T-helper 2 cell treated with Interferon-gamma antibody and Interleukin-4, amounts not matched to agents 5 μg/mL and 100 μg/mL, for 36 hours (primary cell): ENCODE results near the gene SDC3.
A peak's percentile ranks its signal among the peaks of the same experiment; 100 is the strongest.

Source experiments
- DNase-seq: peaks from one replicate; pipeline ENCODE4 v3.0.0; 2021; ENCODE audit warnings: low spot score
- H3K27ac Mint-ChIP-seq: one replicate; pipeline ENCODE4 v1.8.0; 2021; ENCODE audit warnings: mild to moderate bottlenecking, mixed read lengths
- H3K27me3 Mint-ChIP-seq: one replicate; pipeline ENCODE4 v1.8.0; 2021; ENCODE audit warnings: low read depth, mixed read lengths
- H3K36me3 Mint-ChIP-seq: one replicate; pipeline ENCODE4 v1.8.0; 2021; ENCODE audit warnings: low read depth, mixed read lengths
- H3K4me1 Mint-ChIP-seq: one replicate; pipeline ENCODE4 v1.8.0; 2021; ENCODE audit warnings: low read depth, mixed read lengths
- H3K4me3 Mint-ChIP-seq: one replicate; pipeline ENCODE4 v1.8.0; 2022; ENCODE audit warnings: mild to moderate bottlenecking, moderate library complexity, mixed read lengths
- H3K9me3 Mint-ChIP-seq: one replicate; pipeline ENCODE4 v1.8.0; 2021; ENCODE audit warnings: mixed read lengths

Gene SDC3

DNA sequence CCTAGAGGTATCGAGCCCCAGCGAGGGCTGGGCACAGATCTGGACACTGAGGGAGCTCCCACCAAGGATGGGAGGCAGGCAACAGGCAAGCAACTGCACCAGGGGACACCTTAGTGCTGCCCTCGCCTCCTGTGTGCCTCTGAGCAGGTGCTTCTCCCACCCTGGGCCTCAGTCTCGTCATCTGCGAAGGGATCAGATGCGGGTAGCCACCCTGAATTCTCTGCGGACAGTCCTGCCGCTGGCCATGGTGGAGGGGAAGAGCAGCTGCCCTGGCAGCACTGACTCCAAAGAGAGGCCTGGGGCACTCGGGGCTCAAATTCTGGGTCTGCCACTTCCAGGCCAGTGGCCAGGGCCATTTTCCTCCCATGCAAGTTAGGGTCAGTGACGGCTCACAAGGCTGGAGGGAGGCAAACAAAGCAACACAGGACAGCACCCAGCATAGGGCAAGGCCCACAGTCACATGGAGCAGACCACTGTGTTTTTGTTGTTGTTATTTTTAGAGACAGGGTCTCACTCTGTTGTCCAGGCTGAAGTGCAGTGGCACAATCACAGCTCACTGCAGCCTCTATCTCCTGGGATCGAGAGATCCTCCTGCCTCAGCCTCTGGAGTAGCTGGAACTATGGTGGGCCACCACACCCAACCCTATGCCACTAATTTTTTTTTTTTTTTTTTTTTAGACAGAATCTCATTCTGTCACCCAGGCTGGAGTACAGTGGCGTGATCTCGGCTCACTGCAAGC lies 7.1 kb upstream of the SDC3 start:
- Mint-ChIP-seq H3K27me3 (peaks cover 5% of the 10 kb centered on the region), H3K27ac (no peak overlapping the region), H3K4me1 (peaks cover 10% of the 10 kb centered on the region)

DNA sequence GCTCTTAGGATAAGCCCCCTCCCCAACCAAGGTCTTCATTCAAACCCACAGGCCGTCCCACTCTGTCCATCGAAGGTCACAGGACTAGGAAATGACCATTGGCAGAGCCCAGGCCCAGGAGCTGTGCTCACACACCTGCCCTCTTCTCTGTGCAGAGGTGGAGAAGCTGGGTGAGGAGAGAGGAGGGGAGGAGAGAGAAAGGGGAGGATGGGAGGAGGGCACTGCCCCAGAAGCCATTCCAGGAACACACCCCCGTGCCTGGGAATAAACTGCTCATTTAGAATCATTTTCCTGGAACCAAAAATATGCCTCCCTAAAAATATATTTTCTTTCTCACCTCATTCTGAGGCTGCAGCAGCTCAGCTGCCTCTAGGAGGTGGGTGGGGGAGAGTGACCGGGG lies 6.4 kb upstream of the SDC3 start:
- peaks cover 10% of the 10 kb centered on the region for H3K27me3 Mint-ChIP-seq
- H3K36me3 Mint-ChIP-seq = no peaks in the 10 kb centered on the region
- no peaks in the 10 kb centered on the region for H3K9me3 Mint-ChIP-seq
- no peak overlapping the region for H3K4me3 Mint-ChIP-seq
- DNase-seq = no peak
- H3K4me1 Mint-ChIP-seq = peaks cover 10% of the 10 kb centered on the region
- H3K27ac Mint-ChIP-seq = no peak overlapping the region

More for the DNA sequence above, 7.1 kb upstream of the SDC3 start:
- no peak overlapping the region for H3K4me3 Mint-ChIP-seq
- DNase-seq = no peak
- no peaks in the 10 kb centered on the region for H3K9me3 Mint-ChIP-seq
- H3K36me3 Mint-ChIP-seq = no peaks in the 10 kb centered on the region

DNA sequence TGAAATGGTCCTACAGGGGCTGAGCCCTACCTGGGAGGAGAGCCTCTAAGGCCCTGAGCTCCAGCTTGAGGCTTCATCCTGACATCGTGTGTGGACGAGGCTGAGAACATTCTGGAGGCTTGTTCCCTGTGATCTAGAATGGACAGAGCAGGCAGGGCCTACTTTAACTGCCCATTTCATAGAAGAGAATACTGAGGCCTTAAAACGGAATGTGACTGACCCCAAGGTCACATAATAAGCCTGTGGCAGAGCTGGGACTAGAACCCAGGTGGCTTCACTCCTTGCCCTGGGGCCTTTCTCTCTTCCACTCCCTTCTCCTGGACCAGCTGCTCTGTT lies 6.0 kb upstream of the SDC3 start:
- Mint-ChIP-seq H3K9me3 (no peaks in the 10 kb centered on the region), H3K36me3 (no peaks in the 10 kb centered on the region), H3K27ac (no peak overlapping the region), H3K27me3 (peaks cover 14% of the 10 kb centered on the region), H3K4me1 (peaks cover 12% of the 10 kb centered on the region), H3K4me3 (no peak overlapping the region)
- DNase-seq = no peak

DNA sequence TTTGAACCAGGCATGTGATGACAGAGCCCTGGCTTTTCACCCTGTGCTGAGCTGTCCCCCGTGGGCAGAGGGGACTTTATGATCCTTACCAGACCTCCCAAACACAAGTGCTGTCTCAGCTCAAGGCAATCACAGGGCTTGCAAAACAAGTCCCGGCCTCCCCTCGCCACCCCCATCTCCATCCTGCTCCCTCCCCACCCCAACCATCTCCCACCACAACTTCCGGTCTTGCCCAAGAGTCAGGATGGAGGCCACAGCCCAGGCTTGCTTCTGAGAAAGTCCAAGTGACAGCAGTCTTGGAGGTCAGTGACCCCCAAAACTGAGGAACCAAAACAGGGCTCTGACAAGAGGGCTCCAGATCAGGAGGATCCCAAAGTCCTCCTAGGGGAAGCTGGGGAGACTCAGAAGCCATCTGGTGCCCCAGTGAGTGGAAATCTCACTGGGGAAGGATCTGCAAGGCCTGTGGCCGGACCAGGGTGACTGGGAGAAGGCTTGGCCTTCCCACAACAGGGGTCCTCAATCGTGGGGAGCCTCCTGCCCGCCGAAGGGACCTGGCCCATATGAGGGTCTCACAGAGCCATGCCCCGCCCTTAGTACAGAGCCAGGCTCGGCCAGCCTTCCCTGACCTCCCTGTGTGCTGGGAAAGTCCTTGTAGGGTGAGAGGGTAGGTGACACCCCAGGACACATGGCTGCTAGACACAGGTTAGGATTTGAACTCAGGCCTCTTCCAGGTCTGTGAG lies 4.5 kb upstream of the SDC3 start:
- Mint-ChIP-seq H3K27me3 (peaks cover 21% of the 10 kb centered on the region), H3K4me3 (no peak overlapping the region), H3K36me3 (no peaks in the 10 kb centered on the region), H3K9me3 (no peaks in the 10 kb centered on the region), H3K4me1 (peaks cover 12% of the 10 kb centered on the region), H3K27ac (no peak overlapping the region)
- DNase-seq = no peak

DNA sequence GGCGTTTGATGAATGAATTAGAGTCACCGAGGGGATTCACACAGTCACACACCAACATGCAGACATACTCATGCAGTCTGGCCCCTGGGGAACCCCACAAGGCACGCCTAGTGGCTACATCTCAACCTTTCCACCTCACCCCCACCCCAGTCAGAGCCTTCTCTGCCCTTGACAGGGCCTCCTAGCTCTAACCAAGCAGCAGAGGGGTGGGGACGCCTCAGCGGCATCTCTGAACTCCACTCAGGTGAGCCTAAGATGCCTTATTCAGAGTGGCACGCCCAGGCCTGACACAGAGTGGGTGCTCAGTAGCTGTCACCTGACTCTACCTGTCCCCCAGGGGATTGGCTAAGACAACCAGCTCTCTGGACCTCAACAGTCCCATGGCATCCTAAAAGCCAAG lies 3.7 kb upstream of the SDC3 start:
- no peaks in the 10 kb centered on the region for H3K36me3 Mint-ChIP-seq
- peaks cover 12% of the 10 kb centered on the region for H3K4me1 Mint-ChIP-seq

GRCh38 chr1:30911059-30911954 lies 2.7 kb upstream of the SDC3 start:
- Mint-ChIP-seq H3K36me3 (no peaks in the 10 kb centered on the region), H3K27ac (no peak overlapping the region), H3K4me3 (no peak overlapping the region), H3K9me3 (no peaks in the 10 kb centered on the region), H3K4me1 (peaks cover 12% of the 10 kb centered on the region), H3K27me3 (peaks cover 35% of the 10 kb centered on the region)
- peak; percentile 42 for DNase-seq

More for the DNA sequence above, 3.7 kb upstream of the SDC3 start:
- Mint-ChIP-seq H3K27ac (no peak overlapping the region), H3K27me3 (peaks cover 27% of the 10 kb centered on the region), H3K4me3 (no peak overlapping the region), H3K9me3 (no peaks in the 10 kb centered on the region)
- DNase-seq = no peak

GRCh38 chr1:30909365-30910068 lies 959 bp upstream of the SDC3 start:
- H3K4me3 Mint-ChIP-seq = peak overlapping the region; percentile 69
- H3K27me3 Mint-ChIP-seq = peaks cover 49% of the 10 kb centered on the region
- H3K9me3 Mint-ChIP-seq = no peaks in the 10 kb centered on the region
- DNase-seq = no peak
- H3K27ac Mint-ChIP-seq = no peak overlapping the region
- H3K4me1 Mint-ChIP-seq = peaks cover 12% of the 10 kb centered on the region
- no peaks in the 10 kb centered on the region for H3K36me3 Mint-ChIP-seq

DNA sequence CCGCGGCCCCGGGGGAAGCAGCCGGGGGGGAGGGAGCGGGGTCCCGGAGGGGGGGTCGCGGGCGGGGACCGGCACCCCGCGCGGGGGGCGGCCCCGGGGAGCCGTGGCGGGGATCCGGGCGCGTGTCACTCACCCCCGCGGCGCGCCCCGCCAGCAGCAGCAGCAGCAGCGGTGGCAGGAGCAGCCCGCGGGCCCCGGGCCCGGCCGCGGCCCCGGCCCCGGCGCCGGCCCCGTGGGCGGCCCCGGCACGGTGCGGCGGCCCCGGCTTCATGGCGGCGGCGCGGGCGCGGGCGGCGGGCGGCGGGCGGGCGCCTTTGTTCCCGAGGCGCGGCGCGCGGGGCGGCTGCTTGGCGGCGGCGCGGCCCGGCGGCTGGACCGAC lies 252 bp downstream of the SDC3 start:
- Mint-ChIP-seq H3K27ac (no peak overlapping the region), H3K4me3 (no peak overlapping the region)

GRCh38 chr1:30907481-30908315 lies 860 bp downstream of the SDC3 start:
- H3K4me1 Mint-ChIP-seq = peaks cover 8% of the 10 kb centered on the region
- H3K27ac Mint-ChIP-seq = no peak overlapping the region
- no peaks in the 10 kb centered on the region for H3K36me3 Mint-ChIP-seq
- H3K27me3 Mint-ChIP-seq = peaks cover 57% of the 10 kb centered on the region
- no peaks in the 10 kb centered on the region for H3K9me3 Mint-ChIP-seq
- no peak for DNase-seq
- H3K4me3 Mint-ChIP-seq = peak overlapping the region; percentile 78

More for the DNA sequence above, 252 bp downstream of the SDC3 start:
- no peak for DNase-seq
- Mint-ChIP-seq H3K36me3 (no peaks in the 10 kb centered on the region), H3K9me3 (no peaks in the 10 kb centered on the region), H3K4me1 (peaks cover 12% of the 10 kb centered on the region), H3K27me3 (peaks cover 54% of the 10 kb centered on the region)

DNA sequence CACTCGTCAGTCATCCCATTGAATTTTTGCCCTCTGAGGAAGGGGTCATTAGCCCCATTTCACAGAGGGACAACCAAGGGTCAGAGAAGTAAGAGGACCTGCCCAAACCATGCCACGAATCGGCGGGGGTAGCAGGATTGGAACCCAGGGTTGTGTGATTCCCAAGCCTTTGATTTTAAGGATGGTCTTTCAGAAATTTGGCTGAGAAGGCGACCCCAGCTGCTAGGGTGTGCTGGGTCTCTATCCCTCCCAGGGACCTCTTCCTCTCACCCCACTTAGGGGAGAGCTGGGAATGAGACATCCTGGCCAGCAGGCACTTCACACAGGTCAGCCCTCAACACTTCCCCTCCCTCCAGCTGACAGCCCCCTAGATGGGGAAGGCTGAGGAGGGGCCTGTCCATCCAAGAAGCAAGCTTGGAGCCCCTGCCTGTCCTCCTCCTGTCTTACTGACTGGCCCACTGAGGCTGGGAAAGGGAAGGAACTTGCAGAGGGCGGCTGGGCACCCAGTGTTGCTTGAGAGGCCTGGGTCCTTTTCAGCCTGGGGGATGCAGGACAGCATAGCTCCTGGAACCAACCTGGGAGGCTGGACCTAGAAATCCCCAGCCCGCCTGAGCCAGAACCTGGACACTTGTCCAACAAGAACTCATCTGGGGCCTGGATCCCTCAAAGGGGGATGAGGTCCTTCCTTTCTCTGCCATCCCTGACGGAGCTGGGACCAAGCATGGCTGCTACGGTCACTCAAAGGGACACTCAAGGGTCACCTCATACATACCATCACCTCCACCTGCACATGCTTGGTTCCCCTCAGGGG lies 1.7 kb downstream of the SDC3 start:
- no peaks in the 10 kb centered on the region for H3K9me3 Mint-ChIP-seq
- no peak overlapping the region for H3K27ac Mint-ChIP-seq
- peak overlapping the region; percentile 78 for H3K4me3 Mint-ChIP-seq
- H3K4me1 Mint-ChIP-seq = peaks cover 5% of the 10 kb centered on the region
- H3K36me3 Mint-ChIP-seq = no peaks in the 10 kb centered on the region
- peaks cover 57% of the 10 kb centered on the region for H3K27me3 Mint-ChIP-seq
- DNase-seq = no peak

- H3K4me3 Mint-ChIP-seq = no peak overlapping the region
- H3K27me3 Mint-ChIP-seq = peaks cover 57% of the 10 kb centered on the region
- no peaks in the 10 kb centered on the region for H3K9me3 Mint-ChIP-seq
- peaks cover 5% of the 10 kb centered on the region for H3K4me1 Mint-ChIP-seq
- no peak for DNase-seq
- no peaks in the 10 kb centered on the region for H3K36me3 Mint-ChIP-seq
- H3K27ac Mint-ChIP-seq = no peak overlapping the region
Observed at GRCh38 chr1:30905916-30906620, 2.5 kb downstream of the SDC3 start.

DNA sequence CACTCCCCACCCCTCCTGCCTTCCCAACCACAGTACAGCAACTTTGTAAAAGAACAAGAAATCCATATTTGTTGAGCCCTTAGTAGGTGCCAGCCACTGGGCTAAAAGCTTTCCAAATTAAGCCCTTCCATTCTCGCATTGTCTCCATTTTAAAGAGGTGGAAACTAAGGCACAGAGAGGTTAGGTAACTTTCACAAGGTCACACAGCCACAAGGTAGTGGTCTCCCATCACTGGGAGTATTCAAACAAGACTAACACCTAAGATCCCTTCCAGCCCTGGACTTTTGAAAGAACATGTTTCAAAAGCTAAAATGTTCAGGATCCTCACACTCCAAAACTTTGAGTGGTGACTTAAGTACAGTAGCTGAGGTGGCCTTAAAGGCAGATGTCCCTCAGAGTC lies 3.2 kb downstream of the SDC3 start:
- H3K27me3 Mint-ChIP-seq = peaks cover 52% of the 10 kb centered on the region

More for the DNA sequence above, 3.2 kb downstream of the SDC3 start:
- H3K27ac Mint-ChIP-seq = no peak overlapping the region
- no peaks in the 10 kb centered on the region for H3K9me3 Mint-ChIP-seq
- no peak for DNase-seq
- H3K4me1 Mint-ChIP-seq = peaks cover 5% of the 10 kb centered on the region
- no peak overlapping the region for H3K4me3 Mint-ChIP-seq
- no peaks in the 10 kb centered on the region for H3K36me3 Mint-ChIP-seq
